ENCODE data around the gene BCR.

Gene BCR

GRCh38 chr22:23232094-23232905 is 52.0 kb downstream of the BCR start:
- no peak for DNase-seq

GRCh38 chr22:23233084-23233531 is 52.8 kb downstream of the BCR start:
- DNase-seq, result peak in 1 of 14 donors; percentile 53

GRCh38 chr22:23233752-23234408 is 53.6 kb downstream of the BCR start:
- peak in 1 of 14 donors; percentile 32 for DNase-seq

GRCh38 chr22:23234409-23235161 is 54.3 kb downstream of the BCR start:
- DNase-seq, result no peak

- DNase-seq, result no peak
These were observed 55.1 kb downstream of the BCR start for GRCh38 chr22:23235425-23235824.

- DNase-seq, result no peak
These were observed 55.7 kb downstream of the BCR start for GRCh38 chr22:23236026-23236425.

- peak in 6 of 14 donors; percentile 15 to 77 (median 43) for DNase-seq
These were observed 56.3 kb downstream of the BCR start for GRCh38 chr22:23236440-23237184.

- peak in 1 of 14 donors; percentile 56 for DNase-seq
These were observed 57.0 kb downstream of the BCR start for GRCh38 chr22:23237201-23237798.

- no peak for DNase-seq
These were observed 57.5 kb downstream of the BCR start for GRCh38 chr22:23237841-23238240.

- no peak for DNase-seq
These were observed 58.4 kb downstream of the BCR start for GRCh38 chr22:23238707-23239106.

GRCh38 chr22:23239429-23239828 is 59.1 kb downstream of the BCR start:
- no peak for DNase-seq

- no peak for DNase-seq
These were observed 60.5 kb downstream of the BCR start for GRCh38 chr22:23240639-23241389.

GRCh38 chr22:23241562-23242472 is 61.5 kb downstream of the BCR start:
- DNase-seq, result no peak

GRCh38 chr22:23242473-23243001 is 62.2 kb downstream of the BCR start:
- DNase-seq, result no peak

- DNase-seq, result no peak
These were observed 62.8 kb downstream of the BCR start for GRCh38 chr22:23243006-23243573.

- DNase-seq, result no peak
These were observed 63.8 kb downstream of the BCR start for GRCh38 chr22:23243859-23244689.

GRCh38 chr22:23244690-23245044 is 64.4 kb downstream of the BCR start:
- DNase-seq, result no peak

- peak in 1 of 14 donors; percentile 48 for DNase-seq
These were observed 64.9 kb downstream of the BCR start for GRCh38 chr22:23245045-23245798.
